Natural killer cell treated with Interleukin-12 subunit alpha and Interleukin-12 subunit beta and Interleukin-15 and Interleukin-18, amount 100 ng/mL, for 72 hours (primary cell): ENCODE results near the gene CD1C. TPM values are rescaled to one million over a fixed set of nuclear protein-coding genes. Genes with fewer than 3 reads are reported as not detected.

Experiments
- ATAC-seq, 2 donors: fragments of 150-1000 bp; cut with Tn5 transposase in 1 of 2; sonication (Bioruptor Pico), chemical (Tn5 transposase) in 1 of 2; 2 replicates each; pipeline ENCODE4 v1.10.0; 2021
- DNase-seq: peaks from one replicate; pipeline ENCODE4 v3.0.0; 2022; ENCODE audit warnings: low spot score
- H3K27ac Mint-ChIP-seq, 2 donors: 1 replicate in 1 of 2; 2 replicates in 1 of 2; pipeline ENCODE4 v1.8.0; 2022; ENCODE audit warnings: mixed read lengths in 2 of 2, mild to moderate bottlenecking in 1 of 2, moderate library complexity in 1 of 2
- H3K27me3 Mint-ChIP-seq, 2 donors: 1 replicate in 1 of 2; 2 replicates in 1 of 2; pipeline ENCODE4 v1.8.0; 2022; ENCODE audit warnings: mixed read lengths in 2 of 2
- H3K36me3 Mint-ChIP-seq: one replicate; pipeline ENCODE4 v1.8.0; 2022; ENCODE audit warnings: mixed read lengths
- H3K4me1 Mint-ChIP-seq, 2 donors: 1 replicate in 1 of 2; 2 replicates in 1 of 2; pipeline ENCODE4 v1.8.0; 2022; ENCODE audit warnings: low read depth in 2 of 2, mixed read lengths in 2 of 2, mild to moderate bottlenecking in 1 of 2
- H3K4me3 Mint-ChIP-seq: one replicate; pipeline ENCODE4 v1.8.0; 2022; ENCODE audit warnings: mixed read lengths
- H3K9me3 Mint-ChIP-seq: 2 replicates; pipeline ENCODE4 v1.8.0; 2022; ENCODE audit warnings: mixed read lengths
- total RNA-seq, 2 donors: library from RNA; stranded (reverse); gene quantifications; one replicate each; pipeline ENCODE4 v1.2.3, GENCODE V29; 2022

The CD1C gene
- total RNA-seq, 2 donors from 2014 or later = not detected

GRCh38 chr1:158286487-158286886 lies 3.2 kb upstream of the CD1C start:
- Mint-ChIP-seq H3K27me3 (peaks cover 26 to 27% of the 10 kb centered on the region in 2 donors), H3K27ac (peak overlapping the region in 1 of 2 donors; percentile 57), H3K4me3 (peak overlapping the region; percentile 21), H3K36me3 (peaks cover 4% of the 10 kb centered on the region), H3K4me1 (peaks cover 14 to 28% of the 10 kb centered on the region in 2 donors), H3K9me3 (peaks cover 3% of the 10 kb centered on the region)
- no peak for DNase-seq
- peak in 1 of 2 donors; percentile 29 for ATAC-seq

GRCh38 chr1:158286941-158287346 lies 2.8 kb upstream of the CD1C start:
- Mint-ChIP-seq H3K36me3 (no peaks in the 10 kb centered on the region), H3K27me3 (peaks cover 21 to 23% of the 10 kb centered on the region in 2 donors), H3K27ac (peak overlapping the region in 1 of 2 donors; percentile 57), H3K4me1 (peaks cover 14 to 28% of the 10 kb centered on the region in 2 donors), H3K9me3 (no peaks in the 10 kb centered on the region), H3K4me3 (no peak overlapping the region)
- no peak for ATAC-seq
- DNase-seq = no peak

GRCh38 chr1:158290321-158290844 lies 660 bp downstream of the CD1C start:
- Mint-ChIP-seq H3K9me3 (no peaks in the 10 kb centered on the region), H3K36me3 (no peaks in the 10 kb centered on the region), H3K4me3 (no peak overlapping the region), H3K27ac (no peak overlapping the region), H3K27me3 (peaks cover 6 to 14% of the 10 kb centered on the region in 2 donors), H3K4me1 (peaks cover 11 to 18% of the 10 kb centered on the region in 2 donors)
- no peak for ATAC-seq
- DNase-seq = no peak

GRCh38 chr1:158295791-158296190 lies 6.1 kb downstream of the CD1C start:
- H3K4me3 Mint-ChIP-seq = no peak overlapping the region
- peaks cover 8% of the 10 kb centered on the region for H3K9me3 Mint-ChIP-seq

GRCh38 chr1:158310623-158311022 lies 20.9 kb downstream of the CD1C start:
- Mint-ChIP-seq H3K27me3 (peaks cover 23 to 37% of the 10 kb centered on the region in 2 donors), H3K36me3 (peaks cover 16% of the 10 kb centered on the region)
- ATAC-seq = no peak

More at GRCh38 chr1:158295791-158296190, 6.1 kb downstream of the CD1C start:
- DNase-seq (no peak), ATAC-seq (peak in 1 of 2 donors; percentile 43)
- H3K27me3 Mint-ChIP-seq = peaks cover 12 to 28% of the 10 kb centered on the region in 2 donors
- peaks cover 16% of the 10 kb centered on the region for H3K36me3 Mint-ChIP-seq
- no peaks in the 10 kb centered on the region for H3K4me1 Mint-ChIP-seq
- H3K27ac Mint-ChIP-seq = no peak overlapping the region

GRCh38 chr1:158311066-158311465 lies 21.3 kb downstream of the CD1C start:
- no peak overlapping the region for H3K4me3 Mint-ChIP-seq
- H3K9me3 Mint-ChIP-seq = peaks cover 2% of the 10 kb centered on the region
- ATAC-seq = no peak
- DNase-seq = no peak
- no peak overlapping the region for H3K27ac Mint-ChIP-seq
- no peaks in the 10 kb centered on the region for H3K4me1 Mint-ChIP-seq
- H3K27me3 Mint-ChIP-seq = peaks cover 21 to 34% of the 10 kb centered on the region in 2 donors
- peaks cover 16% of the 10 kb centered on the region for H3K36me3 Mint-ChIP-seq

More at GRCh38 chr1:158310623-158311022, 20.9 kb downstream of the CD1C start:
- DNase-seq = no peak
- Mint-ChIP-seq H3K27ac (no peak overlapping the region), H3K9me3 (peaks cover 2% of the 10 kb centered on the region), H3K4me1 (no peaks in the 10 kb centered on the region), H3K4me3 (no peak overlapping the region)

- Mint-ChIP-seq H3K9me3 (no peaks in the 10 kb centered on the region), H3K36me3 (peaks cover 8% of the 10 kb centered on the region), H3K27me3 (peaks cover 25 to 41% of the 10 kb centered on the region in 2 donors), H3K4me1 (no peaks in the 10 kb centered on the region), H3K4me3 (no peak overlapping the region), H3K27ac (no peak overlapping the region)
- ATAC-seq (no peak), DNase-seq (no peak)
These were observed 34.1 kb downstream of the CD1C start for GRCh38 chr1:158323866-158324265.

GRCh38 chr1:158324395-158324794 lies 34.7 kb downstream of the CD1C start:
- peaks cover 22 to 39% of the 10 kb centered on the region in 2 donors for H3K27me3 Mint-ChIP-seq
- H3K9me3 Mint-ChIP-seq = no peaks in the 10 kb centered on the region
- no peak overlapping the region for H3K4me3 Mint-ChIP-seq
- DNase-seq (no peak), ATAC-seq (no peak)
- no peak overlapping the region for H3K27ac Mint-ChIP-seq
- H3K4me1 Mint-ChIP-seq = no peaks in the 10 kb centered on the region
- H3K36me3 Mint-ChIP-seq = peaks cover 8% of the 10 kb centered on the region

- ATAC-seq = no peak
These were observed 37.8 kb downstream of the CD1C start for GRCh38 chr1:158327481-158327880.

GRCh38 chr1:158328426-158328825 lies 38.7 kb downstream of the CD1C start:
- H3K9me3 Mint-ChIP-seq = no peaks in the 10 kb centered on the region
- no peak for DNase-seq
- H3K4me3 Mint-ChIP-seq = no peak overlapping the region
- H3K27me3 Mint-ChIP-seq = peaks cover 5 to 10% of the 10 kb centered on the region in 2 donors
- peaks cover under 1% of the 10 kb centered on the region for H3K36me3 Mint-ChIP-seq
- ATAC-seq = no peak
- peaks cover 2 to 4% of the 10 kb centered on the region in 2 donors for H3K4me1 Mint-ChIP-seq
- H3K27ac Mint-ChIP-seq = no peak overlapping the region

More at GRCh38 chr1:158327481-158327880, 37.8 kb downstream of the CD1C start:
- Mint-ChIP-seq H3K4me1 (no peaks in the 10 kb centered on the region), H3K27ac (no peak overlapping the region), H3K36me3 (peaks cover 8% of the 10 kb centered on the region), H3K9me3 (no peaks in the 10 kb centered on the region), H3K4me3 (no peak overlapping the region), H3K27me3 (peaks cover 10 to 19% of the 10 kb centered on the region in 2 donors)
- DNase-seq = no peak

- Mint-ChIP-seq H3K27ac (no peak overlapping the region), H3K9me3 (no peaks in the 10 kb centered on the region), H3K36me3 (no peaks in the 10 kb centered on the region), H3K4me1 (peaks cover 8 to 12% of the 10 kb centered on the region in 2 donors), H3K4me3 (no peak overlapping the region), H3K27me3 (peaks cover 5% of the 10 kb centered on the region in 2 donors)
- no peak for ATAC-seq
- DNase-seq = no peak
These were observed 39.6 kb downstream of the CD1C start for GRCh38 chr1:158329300-158329699.

- peaks cover 11 to 16% of the 10 kb centered on the region in 2 donors for H3K4me1 Mint-ChIP-seq
- no peaks in the 10 kb centered on the region for H3K36me3 Mint-ChIP-seq
- ATAC-seq (no peak), DNase-seq (no peak)
- no peaks in the 10 kb centered on the region for H3K9me3 Mint-ChIP-seq
- H3K4me3 Mint-ChIP-seq = no peak overlapping the region
- H3K27ac Mint-ChIP-seq = no peak overlapping the region
- H3K27me3 Mint-ChIP-seq = peaks cover under 1 to 4% of the 10 kb centered on the region in 2 donors
These were observed 40.0 kb downstream of the CD1C start for GRCh38 chr1:158329733-158330132.

- Mint-ChIP-seq H3K27ac (no peak overlapping the region), H3K4me1 (peaks cover 11 to 20% of the 10 kb centered on the region in 2 donors)
- ATAC-seq = no peak
These were observed 40.8 kb downstream of the CD1C start for GRCh38 chr1:158330391-158331105.

GRCh38 chr1:158331106-158331425 lies 41.3 kb downstream of the CD1C start:
- H3K36me3 Mint-ChIP-seq = no peaks in the 10 kb centered on the region
- no peak overlapping the region for H3K4me3 Mint-ChIP-seq
- H3K9me3 Mint-ChIP-seq = no peaks in the 10 kb centered on the region
- ATAC-seq (no peak), DNase-seq (no peak)
- no peak overlapping the region for H3K27ac Mint-ChIP-seq
- H3K4me1 Mint-ChIP-seq = peaks cover 11 to 20% of the 10 kb centered on the region in 2 donors
- peaks cover 0 to 4% of the 10 kb centered on the region in 2 donors for H3K27me3 Mint-ChIP-seq

More at GRCh38 chr1:158330391-158331105, 40.8 kb downstream of the CD1C start:
- no peak for DNase-seq
- H3K9me3 Mint-ChIP-seq = no peaks in the 10 kb centered on the region
- peaks cover 0 to 4% of the 10 kb centered on the region in 2 donors for H3K27me3 Mint-ChIP-seq
- H3K36me3 Mint-ChIP-seq = no peaks in the 10 kb centered on the region
- no peak overlapping the region for H3K4me3 Mint-ChIP-seq
